GM18867 (cell line): Measurements from ENCODE around the gene PDZRN3.

Source experiments
- ATAC-seq: cut with Tn5 transposase; IDR thresholded peaks from one replicate; pipeline ENCODE4 v1.9.1; 2021; ENCODE audit warnings: mild to moderate bottlenecking, moderate library complexity; ENCODE audit not compliant: unreplicated experiment

Gene PDZRN3

DNA sequence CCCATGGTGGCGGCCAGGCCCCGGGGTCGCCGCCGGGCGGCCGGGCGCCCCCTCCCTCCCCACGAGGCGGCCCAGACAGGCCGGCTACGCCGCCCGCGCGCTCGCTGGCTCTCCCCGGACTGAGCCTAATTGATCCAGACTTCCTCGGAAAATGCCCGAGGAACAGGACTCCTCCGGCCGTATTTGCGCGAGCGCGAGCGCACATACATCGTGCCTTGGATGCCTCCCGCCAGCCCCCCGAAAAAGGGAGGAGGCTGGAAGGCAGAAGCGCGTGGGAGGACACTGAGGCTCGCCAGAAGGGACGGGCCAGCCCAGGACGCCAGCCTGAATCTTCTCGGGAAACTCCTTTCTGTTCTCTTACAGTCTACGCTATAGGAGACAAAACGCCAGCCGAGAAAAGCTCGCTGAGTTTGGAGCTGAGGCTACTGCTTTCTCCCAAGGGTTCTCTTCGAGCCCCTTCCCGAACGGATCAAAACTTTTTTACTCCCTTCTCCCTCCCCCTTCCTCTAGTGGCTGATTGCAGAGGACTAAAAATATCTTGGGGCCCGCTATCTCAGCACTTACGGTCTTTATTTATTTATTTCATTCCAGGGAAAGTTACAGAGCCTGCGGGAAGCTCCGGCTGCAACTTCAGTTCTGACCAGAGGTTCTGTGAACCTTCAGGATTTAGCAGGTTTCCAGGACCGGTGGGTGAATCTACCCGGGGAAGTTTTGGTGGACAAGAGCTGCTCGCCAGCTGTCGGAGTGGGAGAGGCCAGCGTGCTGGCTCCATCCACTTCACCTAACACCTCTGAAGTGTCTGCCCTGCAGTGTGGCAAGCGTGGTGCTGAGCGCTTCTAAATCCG is at the start of gene PDZRN3:
PDZRN3 (minus strand) TSS at position 121 of the 845 bp plus-strand sequence.
- no peak for ATAC-seq

DNA sequence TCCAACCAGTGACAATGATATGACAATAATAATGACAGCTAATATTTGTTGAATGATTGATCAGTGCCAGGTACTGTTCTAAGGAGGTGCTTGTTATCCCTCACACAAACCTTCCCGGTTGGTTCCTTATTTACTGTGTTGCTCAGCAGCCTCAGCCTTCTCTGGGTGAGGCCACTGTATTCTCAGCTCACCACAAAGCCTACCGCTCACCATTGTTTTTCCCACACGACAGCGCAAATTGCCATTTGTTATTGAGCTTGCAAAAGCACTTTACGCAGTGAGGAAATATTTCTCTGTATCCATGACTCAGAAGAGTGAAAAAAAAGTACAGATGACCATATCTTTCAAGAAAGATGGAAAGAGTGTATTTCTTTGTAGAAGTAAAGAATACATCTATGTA is 49.5 kb upstream of the PDZRN3 start:
- no peak for ATAC-seq

- no peak for ATAC-seq
These were observed 44.5 kb upstream of the PDZRN3 start for GRCh38 chr3:73669260-73669659.

- ATAC-seq = no peak
These were observed 43.6 kb upstream of the PDZRN3 start for GRCh38 chr3:73668391-73668790.

- ATAC-seq = no peak
These were observed 43.1 kb upstream of the PDZRN3 start for GRCh38 chr3:73667889-73668288.

GRCh38 chr3:73665286-73665685 is 40.5 kb upstream of the PDZRN3 start:
- ATAC-seq = no peak

DNA sequence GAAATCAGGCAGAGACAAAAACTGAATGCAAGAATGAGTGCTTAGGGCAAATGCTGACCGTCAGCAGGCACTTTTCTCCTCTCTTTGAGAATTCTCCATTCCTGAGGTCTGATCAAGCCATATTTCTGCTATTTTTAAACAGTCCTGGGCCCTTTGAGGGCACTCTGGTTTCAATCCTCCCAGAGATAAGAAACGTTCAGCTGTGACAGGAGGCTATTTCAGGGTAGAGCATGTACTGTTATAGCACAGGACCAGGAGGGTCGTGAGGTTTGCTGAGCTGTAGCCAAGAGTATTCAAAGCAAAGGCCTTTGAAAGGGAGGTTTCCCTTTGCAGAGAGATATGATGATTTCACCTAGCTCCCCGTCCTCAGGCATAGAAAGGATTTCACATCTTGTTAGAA is 39.6 kb upstream of the PDZRN3 start:
- ATAC-seq = no peak

DNA sequence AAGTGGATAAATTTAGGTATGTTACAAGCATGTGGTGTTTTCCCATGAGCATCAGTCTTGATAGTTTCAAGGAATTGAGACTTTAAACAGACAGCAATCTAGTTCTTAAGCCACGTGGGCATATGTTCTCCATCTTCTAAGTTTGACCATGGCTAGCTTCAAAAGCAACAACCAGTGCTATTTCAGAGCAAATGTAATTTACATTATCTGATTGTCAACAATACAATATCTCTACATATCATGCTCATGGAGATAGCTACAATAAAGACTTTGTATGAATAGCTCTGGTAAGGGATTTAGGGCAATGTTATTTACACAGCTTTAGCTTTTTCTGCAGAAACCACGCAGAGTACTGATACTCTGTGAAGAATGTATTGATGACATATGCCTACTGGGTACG is 38.8 kb upstream of the PDZRN3 start:
- ATAC-seq = no peak

- ATAC-seq = no peak
These were observed 36.5 kb upstream of the PDZRN3 start for GRCh38 chr3:73661265-73661664.

- no peak for ATAC-seq
These were observed 33.5 kb upstream of the PDZRN3 start for GRCh38 chr3:73658227-73658626.

- no peak for ATAC-seq
These were observed 32.4 kb upstream of the PDZRN3 start for GRCh38 chr3:73657186-73657585.

DNA sequence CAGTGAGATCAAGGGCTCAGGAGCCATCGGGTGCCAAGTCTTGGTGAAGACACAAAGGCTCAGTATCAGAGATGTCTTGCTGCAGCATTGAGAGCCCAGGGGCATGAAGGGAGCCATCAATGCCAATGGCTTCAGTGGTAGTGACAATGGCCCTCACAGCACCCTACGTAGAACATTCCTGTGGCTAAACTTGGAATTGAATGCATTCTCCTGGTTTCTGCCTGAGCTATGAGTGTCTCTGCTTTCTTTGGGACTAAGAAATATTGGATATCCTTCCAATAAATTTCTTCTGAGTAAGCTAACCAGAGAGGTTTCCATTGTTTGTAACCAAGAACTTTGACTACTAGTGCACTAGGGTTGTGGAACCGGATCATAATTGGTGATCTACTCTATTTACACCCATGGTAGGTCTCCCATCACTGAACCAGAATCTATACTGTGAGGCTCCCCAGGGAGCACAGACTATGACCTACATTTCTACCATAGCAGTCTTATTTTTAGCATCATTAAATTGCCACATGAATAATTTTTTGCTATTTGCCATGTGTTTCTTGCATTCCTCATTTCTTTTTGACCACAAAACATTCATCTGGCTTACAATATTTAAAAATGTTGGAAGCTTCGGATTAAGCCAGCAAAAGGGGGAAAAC is 31.6 kb upstream of the PDZRN3 start:
- ATAC-seq = no peak

- ATAC-seq = no peak
These were observed 30.5 kb upstream of the PDZRN3 start for GRCh38 chr3:73655197-73655596.

- no peak for ATAC-seq
These were observed 29.1 kb upstream of the PDZRN3 start for GRCh38 chr3:73653877-73654276.

DNA sequence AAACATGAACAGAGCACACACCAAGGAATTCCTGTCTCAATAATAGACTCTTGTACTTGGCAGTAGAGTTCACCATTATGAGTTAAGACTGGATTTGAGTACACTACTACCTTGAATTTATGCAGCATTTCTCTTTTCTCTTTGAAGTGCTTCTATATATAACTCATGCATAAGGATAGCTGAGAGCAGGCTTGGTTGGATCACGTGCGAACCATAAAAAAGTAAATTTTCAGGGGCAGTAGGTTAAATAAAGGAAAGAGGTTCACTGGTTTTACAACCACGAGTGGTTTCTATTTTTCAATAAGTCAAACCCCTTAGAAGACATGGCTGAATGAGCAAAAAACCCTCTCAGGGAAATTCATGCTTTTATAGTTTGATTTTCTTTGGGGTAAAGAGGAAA is 28.6 kb upstream of the PDZRN3 start:
- no peak for ATAC-seq

DNA sequence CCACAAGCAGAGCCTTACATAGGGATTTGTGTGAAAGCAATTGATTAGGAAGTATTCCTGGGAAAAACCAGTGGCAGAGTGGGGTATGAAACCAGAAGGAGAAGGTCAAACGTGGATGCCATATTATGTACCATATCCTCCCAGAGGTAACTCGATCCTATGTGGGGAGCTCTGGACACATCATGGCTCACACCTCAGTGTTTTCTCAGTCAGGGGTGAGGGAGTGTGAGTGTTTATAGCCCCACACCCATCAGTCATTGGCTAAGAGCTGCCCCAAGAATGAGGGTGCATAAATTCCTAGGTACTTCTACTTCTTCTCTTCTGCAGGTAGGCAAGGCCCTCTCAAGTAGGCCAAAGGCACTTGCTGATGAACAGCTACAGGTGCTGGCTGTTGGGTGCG is 28.2 kb upstream of the PDZRN3 start:
- ATAC-seq = no peak

GRCh38 chr3:73637042-73637441 is 12.3 kb upstream of the PDZRN3 start:
- ATAC-seq = no peak

DNA sequence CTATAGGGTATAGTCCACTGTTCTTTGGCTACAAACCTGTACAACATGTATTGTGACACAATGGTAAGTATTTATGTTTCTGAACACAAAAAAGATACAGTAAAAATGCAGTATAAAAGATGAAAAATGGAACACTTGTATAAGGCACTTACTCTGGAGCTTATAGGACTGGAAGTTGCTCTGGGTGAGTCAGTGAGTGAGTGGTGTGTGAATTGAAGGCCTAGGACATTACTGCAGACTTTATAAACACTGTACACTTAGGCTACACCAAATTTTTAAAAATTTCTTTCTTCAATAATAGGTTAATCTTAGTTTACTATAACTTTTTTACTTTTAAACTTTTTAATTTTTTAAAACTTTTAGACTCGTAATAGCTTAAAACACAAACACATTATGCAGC is 10.5 kb upstream of the PDZRN3 start:
- no peak for ATAC-seq

DNA sequence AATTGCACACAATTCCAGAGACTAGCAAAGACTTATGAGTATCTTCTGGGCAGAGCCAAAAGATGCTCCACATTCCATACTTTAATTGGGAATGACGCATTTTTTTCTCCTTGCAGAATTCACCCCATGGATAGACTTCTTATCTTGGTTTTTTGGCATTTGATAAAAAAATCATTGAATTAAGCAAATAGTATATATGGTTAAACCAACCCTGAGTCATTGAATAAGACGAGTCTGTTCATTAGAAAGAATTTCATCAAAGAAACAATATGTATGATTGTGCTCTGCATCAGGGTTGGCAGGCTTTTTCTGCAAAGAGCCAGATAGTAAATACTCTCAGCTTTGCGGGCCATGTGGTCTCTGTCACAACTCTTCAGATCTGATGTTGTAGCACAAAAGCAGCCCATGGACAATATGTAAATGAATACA is 9.2 kb upstream of the PDZRN3 start:
- ATAC-seq = no peak

DNA sequence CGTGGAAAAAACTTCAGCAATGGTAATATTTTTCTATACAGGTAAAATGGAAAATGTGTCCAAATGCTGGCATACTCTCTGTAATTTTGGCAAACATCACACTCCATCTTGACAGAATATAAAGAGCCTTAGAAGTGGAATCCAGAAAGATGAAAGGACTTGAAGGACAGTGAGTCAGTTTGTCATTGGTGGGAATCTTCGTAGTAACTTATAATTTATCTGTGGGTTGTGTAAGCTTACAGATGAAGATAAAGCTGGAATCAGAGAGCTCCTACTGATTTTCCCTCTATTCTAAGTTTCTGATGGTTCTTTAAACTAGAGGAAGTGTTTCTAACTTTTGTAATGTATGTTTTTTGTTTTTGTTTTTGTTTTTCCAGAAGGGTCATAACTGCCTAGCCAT is 8.7 kb upstream of the PDZRN3 start:
- ATAC-seq = no peak

DNA sequence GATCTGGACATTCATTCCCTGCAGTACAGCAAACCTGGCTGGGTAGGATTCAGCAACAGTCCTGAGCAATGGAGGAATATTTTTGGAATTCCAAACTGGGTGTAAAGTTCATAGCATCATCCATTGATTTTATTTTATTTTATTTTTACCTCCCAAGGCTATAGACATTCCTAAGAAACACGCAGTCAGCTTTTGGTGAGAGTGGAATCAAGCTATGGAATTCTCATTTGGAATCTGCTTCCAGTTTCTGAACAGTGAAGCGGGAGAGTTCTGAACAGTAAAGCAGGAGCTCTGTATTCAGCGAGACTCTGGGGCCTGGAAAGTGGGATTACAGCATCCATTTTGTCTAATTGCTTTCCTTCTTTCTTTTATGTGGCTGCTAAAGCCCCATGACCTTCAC is 1.4 kb upstream of the PDZRN3 start:
- no peak for ATAC-seq

- no peak for ATAC-seq
These were observed 522 bp downstream of the PDZRN3 start for GRCh38 chr3:73624017-73624820.
